ENCODE measurements around the gene GLCE.

Gene GLCE

DNA sequence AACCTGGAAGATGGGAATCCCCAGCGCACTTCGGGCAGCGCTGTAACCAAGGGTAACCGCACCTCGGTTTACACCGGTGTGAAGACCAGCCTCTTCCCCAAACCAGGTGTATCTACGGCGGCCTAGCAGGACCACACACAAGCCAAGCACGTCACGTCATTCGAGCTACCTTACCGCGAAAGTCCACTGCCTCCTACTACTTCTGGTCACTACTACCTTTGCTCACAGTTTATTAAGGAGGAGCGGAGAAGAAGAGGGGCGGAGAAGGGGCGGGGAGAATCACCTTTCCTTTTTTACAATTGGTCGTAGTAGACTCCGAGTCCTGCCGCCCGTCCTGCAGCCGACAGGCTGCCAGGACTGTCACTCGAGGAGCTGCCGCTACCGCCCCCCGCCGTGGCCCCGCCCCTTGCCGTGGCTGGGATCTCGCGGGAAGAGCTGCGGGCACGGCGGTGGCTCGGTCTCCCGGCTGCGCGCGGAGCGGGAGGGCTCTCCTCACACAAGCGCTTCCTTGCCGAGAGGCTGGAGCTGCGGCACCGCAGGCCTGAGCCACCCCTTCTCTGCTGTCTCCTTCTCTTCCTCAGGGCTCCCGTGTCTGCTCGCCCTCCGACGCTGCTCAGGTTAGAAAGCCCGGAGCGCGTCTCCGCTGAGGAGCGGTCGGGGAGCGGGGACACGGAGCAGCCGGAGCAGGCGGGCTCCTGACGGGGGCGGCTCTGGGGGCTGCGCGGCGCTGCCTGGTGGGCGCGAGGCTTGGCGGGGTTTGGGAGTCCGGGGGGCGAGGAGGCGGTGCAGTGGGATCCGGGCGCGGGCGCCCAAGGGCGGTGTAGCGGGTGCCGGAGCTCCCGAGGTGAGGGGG is at the start of gene GLCE:
TSS of gene GLCE (plus strand) at position 495 of the 853 bp plus-strand sequence. CDS start 95,172 bp downstream, outside the sequence.
- DNase-seq = peak; percentile 98

DNA sequence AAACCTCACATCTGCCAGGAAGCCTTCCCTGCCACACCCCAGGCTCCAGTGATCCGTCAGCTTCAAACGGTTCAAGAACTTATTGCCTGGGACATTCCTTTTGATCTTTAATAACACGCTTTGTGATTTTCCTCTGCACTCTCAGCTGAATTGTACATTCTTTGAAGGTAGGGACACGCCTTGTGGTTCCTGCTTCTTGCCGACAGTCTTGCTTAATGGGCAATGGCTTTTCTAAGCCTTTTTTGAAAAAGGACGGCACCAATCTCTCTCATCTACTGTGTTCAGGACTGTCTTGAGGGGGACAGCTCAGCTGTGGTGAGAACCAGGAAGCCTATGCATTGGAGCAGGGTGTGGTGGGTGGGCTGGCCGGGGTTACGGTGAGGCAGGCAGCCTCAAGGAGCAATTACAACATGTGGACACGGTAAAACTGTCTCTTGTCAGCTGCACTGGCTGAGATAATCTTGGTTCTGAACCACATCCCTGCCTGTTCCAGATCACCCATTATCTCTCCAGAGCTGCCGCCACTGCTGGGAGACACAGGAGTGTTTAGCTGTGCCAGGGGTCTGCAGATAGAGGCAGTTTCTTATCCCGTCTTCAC is 46.0 kb upstream of the GLCE start:
- no peak for DNase-seq

DNA sequence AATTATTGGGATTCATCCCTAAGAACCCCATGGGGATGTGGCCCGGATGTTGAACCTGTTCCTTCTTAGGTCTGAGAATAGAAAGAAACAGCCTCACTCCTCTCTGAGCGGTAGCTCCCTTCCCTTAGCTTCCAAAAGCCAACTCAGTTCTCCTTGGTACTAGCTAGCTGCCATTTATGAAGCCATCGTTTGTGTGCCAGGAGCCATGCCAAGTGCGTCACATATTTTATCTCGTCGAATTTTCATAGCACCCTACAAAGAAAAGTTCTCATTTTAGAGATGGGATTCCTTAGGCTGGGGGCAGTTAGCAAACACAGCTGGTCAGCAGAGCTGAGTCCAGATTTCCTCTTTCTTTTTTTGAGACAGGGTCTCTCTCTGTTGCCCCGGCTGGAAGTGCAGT is 45.4 kb upstream of the GLCE start:
- no peak for DNase-seq

DNA sequence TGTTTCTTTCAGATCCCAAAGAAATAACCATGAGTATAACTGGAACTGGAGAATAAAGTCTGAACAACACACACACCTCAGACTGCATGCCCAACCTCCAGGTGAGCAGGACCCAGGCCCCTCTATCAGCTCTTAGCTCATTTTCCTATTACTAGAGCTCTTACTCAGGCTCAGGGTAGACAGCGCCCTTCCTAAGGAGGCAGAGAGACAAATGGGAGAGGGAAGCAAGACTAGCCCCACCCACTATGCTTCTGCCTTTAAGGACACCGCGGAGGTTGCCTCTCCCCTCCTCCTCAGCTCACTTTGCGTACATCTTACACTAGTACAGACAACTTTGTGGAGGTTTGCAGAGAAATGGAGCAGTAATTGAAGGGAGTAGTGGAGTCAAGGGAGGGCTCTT is 44.0 kb upstream of the GLCE start:
- DNase-seq = no peak

DNA sequence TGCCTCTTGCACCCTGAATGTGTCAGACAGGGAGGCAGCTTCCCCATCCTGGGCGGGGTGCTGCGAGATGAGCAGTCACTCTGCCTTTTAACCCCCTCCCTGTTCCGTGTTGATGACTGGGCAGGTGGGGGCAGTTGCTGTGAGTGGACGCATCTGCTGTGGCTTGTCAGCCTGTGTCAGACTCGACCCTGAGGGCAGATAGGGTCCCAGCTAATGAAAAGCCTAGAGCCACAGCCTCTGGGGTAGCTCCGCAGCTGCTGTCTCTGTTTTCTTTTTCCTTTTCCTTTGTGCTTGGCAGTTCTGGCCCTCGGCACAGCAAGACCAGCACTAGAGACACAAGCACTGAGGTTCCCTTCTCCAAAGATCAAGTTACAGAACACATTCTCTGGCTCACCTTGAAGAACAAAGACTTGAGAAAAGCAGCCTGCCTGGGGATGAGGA is 43.0 kb upstream of the GLCE start:
- DNase-seq = peak; percentile 60

DNA sequence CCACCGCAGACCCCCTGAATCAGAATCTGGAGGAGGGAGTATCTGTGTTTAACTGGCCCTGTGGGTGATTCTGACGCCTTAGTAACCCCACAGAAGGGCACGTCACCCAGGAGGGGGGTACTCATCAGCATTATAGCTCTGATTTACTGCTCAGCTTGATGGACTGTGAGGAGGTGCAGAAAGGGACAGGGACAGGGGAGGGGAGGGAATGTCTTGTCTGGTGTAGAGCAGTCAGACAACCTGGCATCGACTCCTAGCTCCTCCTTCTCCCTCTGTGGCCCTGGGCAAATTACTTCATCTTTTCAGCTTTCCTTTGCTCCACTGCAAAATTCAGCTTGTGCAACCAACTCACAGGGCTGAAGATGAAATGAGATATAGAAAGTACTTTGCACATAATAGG is 42.3 kb upstream of the GLCE start:
- peak; percentile 28 for DNase-seq

DNA sequence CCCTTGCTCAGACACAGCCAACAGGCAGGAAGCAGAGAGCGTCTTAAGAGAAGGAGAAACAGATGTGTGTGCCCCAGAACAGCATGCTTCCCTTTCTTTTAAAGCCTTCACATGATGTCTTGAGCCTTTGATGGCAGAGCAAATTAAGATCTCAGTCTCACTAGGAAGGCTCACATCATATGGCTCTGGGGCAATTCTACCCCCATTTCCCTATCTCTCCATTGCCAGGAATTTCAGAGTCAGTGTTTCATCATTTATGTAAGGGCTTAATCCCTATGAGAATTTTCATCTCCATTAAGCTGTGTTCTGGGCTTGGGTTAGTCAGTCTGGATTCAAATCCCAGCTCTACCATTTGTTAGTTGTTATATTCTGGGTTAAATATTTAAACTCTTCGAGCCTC is 41.4 kb upstream of the GLCE start:
- no peak for DNase-seq

DNA sequence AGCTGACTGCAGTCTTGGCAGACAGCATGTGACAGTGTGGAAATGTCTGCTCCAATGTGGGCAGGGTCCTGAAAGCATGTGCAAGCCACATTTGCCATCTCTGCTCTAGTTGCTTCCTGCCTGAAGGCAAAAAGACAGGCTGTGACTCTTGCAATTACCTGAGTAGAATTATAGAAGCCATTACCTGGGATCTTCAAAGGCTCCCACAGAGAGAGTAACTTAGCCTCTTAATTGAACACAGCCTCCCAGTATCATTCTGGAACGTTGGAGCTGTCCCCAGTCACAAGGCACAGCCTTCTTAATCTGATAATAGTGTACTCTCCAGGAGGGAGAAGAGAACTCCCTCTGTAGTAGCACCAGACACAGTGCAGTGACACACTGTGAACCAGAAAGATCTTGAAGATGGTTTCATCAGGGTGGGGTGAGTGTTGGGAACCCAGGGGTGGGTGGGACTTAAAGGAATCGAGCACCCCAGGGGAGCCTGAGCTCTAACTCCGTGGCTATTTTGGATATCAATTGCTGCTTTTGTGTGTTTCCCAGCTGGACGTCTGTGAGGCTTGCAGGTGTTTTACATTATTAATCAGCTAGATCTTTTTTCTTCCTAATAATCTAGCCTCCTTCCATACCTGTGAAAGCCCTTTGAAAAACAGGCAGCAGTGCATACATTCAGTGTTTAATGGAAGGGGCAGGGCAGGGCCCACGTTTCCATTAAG is 40.6 kb upstream of the GLCE start:
- no peak for DNase-seq

DNA sequence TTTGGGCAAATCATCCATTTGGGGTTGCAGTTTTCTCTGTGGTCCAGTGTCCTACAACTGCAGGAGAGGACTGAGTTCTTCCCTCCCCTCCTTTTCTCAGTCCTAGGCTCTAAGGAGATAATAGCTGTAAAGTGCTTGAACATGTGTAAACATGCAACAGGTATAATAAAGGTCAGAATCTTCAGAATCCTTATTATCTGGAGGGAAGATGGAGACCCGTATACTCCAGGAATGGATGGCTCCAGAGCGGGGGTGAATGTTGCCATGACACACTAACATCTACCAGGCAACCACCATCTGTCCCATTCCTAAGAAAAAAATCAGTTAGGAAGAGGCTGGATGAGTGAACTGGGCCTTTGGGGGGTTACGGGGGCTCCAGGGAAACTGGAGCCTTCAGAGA is 39.7 kb upstream of the GLCE start:
- DNase-seq = no peak

DNA sequence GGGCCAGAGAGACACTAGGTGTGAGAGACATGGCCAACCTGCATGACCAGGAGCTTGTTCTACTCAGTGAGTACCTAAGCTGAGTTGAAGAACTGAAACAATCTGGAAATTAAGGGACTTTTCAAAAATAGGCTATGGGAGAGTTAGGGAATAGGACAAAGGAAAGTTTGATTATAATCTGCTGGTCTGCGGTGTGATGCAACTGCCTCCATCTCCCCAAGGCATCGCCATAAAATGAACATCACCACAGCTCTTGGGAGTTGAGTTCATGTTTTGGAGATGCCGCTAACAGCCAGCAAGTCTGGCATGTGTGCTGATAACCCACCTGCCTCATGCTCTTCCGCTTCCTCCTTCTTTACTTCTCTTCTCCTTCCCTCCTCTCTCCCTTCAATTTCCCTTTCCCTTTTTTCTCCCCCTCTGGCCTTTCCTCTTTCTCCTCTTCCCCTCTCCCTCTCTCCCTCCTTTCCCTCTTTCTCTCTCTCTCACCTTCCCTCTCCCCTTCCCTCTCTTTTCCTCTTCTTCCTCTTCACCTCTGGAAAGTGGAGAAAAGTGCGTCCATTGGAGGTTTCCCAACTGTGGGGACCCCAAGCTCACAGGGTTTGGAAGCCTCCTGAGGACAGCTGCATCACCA is 39.1 kb upstream of the GLCE start:
- no peak for DNase-seq

DNA sequence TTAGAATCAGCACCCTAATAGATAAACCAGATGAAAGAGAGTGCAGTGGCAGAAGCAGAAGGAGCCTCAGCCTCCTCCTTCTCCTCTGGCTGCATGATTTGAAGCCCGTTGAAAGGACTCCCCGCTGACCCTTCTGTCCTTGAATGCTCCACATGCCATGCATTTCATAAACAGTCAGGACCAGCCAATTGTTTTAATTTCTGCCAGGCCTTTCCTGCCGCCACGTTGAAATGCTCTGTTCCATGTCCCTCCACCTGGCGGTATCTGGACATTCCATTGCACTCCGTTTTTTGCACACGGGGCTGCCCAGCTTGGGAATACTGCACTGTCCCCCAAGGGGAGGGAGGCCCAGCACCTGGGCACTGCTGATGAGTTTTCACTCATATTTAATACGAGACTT is 35.2 kb upstream of the GLCE start:
- no peak for DNase-seq

DNA sequence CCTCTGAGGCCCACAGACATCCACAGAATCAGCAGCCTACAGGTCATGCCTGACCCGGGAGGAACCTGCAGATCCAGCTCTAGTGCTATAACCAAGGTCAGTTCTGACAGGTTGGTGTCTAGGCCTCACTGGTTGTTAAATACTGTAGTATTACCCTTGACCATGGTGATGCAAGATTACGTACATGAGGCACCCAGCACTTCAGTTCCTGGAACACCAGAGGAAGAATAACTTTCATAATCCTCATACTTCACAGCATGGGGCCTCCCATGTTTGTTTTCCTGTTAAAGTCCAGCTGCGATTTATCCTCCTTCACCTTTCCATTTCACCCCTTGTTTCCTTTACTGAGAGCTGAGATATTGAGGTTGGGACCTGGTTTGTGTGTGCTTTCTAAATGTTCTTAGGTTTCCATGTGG is 34.4 kb upstream of the GLCE start:
- DNase-seq = no peak

DNA sequence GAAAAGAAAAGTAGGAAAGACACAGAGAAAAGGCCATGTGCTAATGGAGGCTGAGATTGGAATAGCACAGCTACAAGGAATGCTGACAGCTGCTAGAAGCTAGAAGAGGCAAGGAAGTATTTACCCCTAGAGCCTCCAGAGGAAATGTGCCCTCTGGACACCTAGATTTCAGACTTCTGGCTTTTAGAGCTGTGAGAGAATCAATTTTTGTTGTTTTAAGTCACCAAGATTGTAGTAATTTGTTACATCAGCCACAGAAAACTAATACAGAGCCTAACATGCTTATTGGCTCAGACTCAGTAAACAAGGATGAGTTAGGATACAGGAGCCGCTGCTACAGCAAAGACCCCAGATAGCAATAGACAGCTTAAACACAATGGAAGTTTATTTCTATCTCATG is 33.1 kb upstream of the GLCE start:
- DNase-seq = no peak

DNA sequence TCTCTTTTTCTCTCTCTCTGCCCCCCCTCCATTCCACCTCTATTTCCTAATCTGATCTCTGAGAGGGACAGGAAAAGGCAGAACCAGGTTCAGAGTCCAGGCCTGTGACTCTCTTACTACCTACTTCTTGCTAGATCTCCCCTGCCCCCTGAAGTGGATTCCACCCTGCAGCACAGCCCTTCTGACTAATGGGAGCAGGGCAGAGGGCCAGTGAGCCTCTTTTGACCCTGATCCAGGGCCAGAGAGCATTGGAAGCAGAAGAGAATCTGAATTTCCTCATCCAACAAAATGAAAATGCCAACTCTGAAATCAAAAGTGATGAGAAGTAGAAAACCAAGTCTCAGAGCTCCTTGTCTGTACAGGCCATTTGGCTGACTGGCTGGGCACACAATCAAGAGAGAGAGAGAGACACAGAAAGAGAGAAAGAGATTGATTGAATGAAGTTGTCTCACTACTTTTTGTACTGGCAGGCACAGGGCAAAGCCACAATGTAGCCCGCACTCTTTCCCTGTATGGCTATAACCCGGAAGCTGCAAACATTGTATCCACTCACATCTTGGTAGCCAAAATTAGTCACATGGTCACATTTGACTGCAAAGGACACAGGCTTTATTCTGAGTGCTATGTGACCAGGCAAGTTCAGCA is 31.6 kb upstream of the GLCE start:
- no peak for DNase-seq

DNA sequence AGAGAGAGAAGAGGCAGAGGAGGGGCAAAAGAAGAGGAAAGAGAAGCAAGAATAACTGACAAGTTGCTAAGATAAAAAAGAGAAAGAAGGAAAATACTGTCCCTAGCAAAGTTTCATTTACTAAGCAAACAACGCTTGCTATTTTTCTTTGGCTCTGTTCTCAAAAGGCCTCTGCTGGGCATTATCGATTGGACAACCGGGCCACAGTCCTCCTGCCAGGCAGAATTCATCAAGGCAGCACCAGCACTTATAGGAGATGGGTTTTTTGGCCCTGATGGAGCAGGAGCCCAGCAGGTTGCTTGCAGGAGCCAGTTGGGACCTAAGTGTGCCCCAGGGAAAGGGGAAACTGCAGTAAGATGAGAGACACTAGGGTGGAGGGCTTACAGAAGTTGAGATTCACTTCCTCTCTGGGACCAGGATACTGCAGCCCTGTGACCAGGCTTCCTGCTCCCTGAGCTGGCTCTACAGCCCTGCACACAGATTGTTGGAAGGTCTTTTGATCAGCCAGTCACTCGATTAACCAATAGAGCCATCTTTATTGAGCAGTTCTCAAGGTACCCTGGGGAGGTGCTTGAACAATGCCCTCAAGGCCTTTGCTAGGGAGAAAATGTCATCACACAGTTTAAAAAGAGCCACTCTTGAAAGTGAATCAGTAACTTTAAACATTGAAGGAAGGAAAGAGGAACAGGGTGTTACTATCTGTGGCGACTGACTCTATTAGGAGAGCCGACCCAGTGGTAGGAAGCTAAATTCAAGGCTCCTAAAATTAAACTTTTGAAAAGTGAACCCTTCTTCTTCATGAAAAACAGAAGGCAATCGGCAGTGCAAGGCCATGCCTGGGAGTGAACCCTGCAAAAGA is 28.8 kb upstream of the GLCE start:
- DNase-seq = no peak

DNA sequence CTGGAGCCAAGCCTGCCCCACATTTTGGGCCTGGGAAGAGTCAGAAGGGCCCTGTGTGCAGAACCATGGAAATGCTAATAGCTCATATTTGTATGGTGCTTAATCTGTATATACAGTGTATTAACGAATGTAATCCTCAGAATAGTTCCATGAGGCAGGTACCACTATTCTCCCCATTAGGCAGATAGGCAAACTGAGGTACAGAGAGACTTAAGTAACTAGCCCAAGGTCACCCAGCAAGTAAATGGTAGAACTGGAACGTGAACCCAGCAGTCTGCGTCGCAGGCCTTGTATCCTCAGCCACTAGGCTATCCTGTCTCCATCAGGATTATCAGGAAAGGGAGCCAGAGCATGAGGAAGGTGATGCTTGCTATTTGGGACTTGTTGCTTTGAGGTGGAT is 28.0 kb upstream of the GLCE start:
- DNase-seq = no peak

DNA sequence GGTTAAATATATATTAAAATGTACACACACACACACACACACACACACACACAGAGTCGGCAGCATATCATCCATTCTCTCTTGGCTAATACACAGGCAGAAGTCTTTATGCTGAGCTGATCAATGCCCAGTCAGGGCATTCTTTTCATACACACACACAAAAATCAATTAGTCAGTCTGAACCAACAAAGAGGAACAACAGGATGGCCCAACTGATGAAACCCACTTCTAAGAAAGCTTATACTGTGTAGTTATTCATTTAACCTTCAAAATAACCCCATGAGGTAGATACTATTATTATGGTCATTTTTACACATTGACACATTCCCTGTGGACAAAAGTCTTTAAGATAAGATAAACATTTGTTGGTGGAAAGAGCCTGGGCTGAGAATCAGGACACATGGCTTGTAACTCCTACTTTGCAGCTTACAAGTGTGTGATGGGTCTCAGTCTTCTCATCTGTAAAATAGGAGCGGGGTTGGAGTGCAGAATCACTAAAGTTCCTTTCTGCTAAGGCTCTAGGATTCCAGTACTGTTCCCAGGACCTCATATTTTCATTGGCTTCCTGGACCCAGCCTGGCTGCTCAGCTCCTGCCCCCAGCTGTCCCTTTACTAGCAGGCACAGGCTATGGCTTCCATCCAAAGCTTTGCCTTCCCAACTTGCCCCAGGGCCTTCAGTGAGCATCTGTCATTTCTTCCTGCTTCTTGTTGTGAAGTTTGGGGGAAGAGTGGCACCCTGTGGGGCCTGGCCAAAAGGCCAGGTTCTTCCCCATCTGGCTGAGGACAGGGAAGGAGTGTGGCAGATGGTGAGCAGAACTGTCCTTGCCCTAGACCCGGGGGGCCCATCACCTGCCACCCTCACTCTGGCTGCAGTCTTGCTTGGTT is 27.2 kb upstream of the GLCE start:
- DNase-seq = peak; percentile 46

DNA sequence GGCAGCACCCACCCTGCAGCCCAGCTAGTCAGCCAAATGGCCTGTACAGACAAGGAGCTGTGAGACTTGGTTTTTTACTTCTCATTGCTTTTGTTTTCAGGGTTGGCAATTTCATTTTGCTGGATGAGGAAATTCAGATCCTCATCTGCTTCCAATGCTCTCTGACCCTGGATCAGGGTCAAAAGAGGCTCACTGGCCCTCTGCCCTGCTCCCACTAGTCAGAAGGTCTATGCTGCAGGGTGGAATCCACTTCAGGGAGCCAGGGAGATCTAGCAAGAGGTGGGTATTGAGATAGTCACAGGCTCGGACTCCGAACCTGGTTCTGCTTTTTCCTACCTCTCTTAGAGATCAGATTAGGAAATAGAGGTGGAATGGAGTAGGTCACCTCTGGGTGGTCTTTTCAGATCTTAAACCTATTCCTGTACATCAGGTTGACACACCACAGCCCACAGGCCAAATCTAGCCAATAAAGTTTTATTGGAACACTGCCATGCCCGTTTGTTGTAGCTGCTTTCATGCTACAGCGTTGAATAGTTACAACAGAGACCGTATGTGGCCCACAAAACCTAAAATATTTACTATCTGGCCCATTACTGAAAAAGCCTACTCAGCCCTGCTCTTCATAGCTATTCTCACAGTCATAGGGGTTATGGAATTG is 26.4 kb upstream of the GLCE start:
- DNase-seq = no peak

DNA sequence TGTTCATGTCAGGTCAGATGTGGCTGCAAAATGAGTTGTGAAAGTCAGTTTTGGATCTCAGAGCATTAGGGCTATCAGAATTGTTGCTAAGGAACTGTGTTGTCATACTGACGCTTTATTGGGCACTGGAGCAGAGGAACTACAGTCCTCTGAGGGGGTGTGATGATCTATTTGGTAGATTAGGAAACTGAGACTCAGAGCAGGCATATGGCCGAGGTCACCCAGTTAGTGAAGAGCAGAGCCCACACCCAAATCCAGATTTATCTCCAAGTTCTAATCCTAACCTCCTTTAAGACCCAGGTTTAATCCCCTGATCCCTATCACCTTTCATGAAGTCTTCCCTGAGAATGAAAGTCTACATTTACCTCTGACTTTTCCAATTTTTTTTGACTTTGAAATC is 25.6 kb upstream of the GLCE start:
- DNase-seq = no peak

DNA sequence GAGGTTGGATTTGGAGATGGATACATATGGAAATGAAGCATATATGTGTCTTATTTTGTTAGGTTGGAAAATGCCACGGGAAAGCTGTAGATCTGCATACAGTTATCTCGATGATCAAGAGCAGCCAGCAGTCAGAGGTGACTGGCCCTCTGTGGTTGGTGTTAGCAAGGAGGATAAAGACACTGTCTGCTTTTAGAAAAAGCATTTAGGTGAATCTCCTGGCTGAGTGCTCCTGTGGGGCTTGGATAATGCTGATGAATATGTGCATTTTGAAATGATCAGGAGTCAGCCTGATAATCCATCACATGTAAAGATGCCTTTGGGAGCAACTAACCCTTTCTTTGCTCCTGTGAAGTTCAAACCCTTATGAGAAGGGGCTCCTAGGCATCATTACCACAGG is 24.9 kb upstream of the GLCE start:
- no peak for DNase-seq

Measured in right hindlimb (tissue), 1 donor.